ENCODE data around the gene CRIP2. TPM values are rescaled to one million over a fixed set of nuclear protein-coding genes. Genes with fewer than 3 reads are reported as not detected.

Gene CRIP2
- total and polyA plus RNA-seq, 2 donors (not counting 3 experiments of a cell fraction or from before 2014, with no cell fraction given), result 322 to 954 TPM

DNA sequence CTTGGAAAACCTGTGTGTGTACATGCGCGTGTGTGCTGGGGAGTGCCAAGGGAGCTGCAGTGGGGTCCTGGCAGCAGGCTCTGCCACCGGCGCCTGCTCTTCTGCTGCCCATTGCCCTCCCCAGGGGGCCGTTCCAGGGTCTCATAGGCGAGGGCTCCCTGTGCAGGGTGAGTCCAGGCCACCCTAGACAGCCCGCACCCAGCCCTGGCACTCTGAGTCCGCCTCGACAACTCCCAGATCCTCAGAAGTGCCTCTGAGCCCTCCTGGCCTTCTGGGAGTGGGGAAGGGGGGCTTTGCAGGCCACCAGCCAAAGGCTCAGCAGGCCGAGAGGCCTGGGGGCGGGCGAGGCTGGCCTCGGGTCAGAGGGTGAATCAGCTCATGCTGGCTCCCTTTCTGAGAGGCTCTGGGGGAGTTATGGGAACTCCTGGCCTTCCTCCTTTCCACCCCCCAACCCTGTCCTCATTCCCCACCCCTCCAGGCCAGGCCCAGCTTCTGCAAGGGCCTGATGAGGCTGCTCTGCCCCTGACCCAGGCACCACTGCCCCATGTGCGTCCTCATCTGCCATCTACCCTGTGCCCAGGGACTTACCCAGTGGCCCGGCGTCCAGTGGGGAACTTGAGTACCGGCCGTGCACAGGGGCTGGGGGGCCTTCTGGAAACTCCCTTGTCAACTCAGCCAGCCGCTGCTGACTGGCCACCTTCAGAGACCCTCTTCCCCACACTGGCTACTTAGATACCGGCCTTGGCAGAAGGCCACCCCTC lies 14.3 kb downstream of the CRIP2 start:
- no peak for FAIRE-seq
- H3K27ac ChIP-seq (ENCODE audit: insufficient read depth, low read depth, low read length), result no peak overlapping the region
- H3K36me3 ChIP-seq (ENCODE audit: control insufficient read depth in 2 of 2, extremely low read depth in 1 of 2, insufficient read depth in 2 of 2, low read length in 2 of 2), result no peaks in the 10 kb centered on the region
- no peak for TF ChIP-seq POLR2AphosphoS5 (IDR thresholded peaks at IDR 0.05; ENCODE audit: insufficient read depth, low read depth, low read length)
- no peak for TF ChIP-seq MYC (IDR thresholded peaks at IDR 0.05; ENCODE audit: low read depth, low read length)
- TF ChIP-seq, protein P1, sequence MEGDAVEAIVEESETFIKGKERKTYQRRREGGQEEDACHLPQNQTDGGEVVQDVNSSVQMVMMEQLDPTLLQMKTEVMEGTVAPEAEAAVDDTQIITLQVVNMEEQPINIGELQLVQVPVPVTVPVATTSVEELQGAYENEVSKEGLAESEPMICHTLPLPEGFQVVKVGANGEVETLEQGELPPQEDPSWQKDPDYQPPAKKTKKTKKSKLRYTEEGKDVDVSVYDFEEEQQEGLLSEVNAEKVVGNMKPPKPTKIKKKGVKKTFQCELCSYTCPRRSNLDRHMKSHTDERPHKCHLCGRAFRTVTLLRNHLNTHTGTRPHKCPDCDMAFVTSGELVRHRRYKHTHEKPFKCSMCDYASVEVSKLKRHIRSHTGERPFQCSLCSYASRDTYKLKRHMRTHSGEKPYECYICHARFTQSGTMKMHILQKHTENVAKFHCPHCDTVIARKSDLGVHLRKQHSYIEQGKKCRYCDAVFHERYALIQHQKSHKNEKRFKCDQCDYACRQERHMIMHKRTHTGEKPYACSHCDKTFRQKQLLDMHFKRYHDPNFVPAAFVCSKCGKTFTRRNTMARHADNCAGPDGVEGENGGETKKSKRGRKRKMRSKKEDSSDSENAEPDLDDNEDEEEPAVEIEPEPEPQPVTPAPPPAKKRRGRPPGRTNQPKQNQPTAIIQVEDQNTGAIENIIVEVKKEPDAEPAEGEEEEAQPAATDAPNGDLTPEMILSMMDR (IDR thresholded peaks at IDR 0.05; ENCODE audit: extremely low read depth in 1 of 2, insufficient read depth in 1 of 2, low read depth in 1 of 2, low read length in 2 of 2), result no peak
- no peak for TF ChIP-seq EZH2 (IDR thresholded peaks at IDR 0.05; ENCODE audit: borderline replicate concordance, low read depth, low read length, severe bottlenecking)
- no peak for TF ChIP-seq GATA2 (IDR thresholded peaks at IDR 0.05; ENCODE audit: insufficient read depth, insufficient read length, low read depth, low read length)
- TF ChIP-seq POLR2A (IDR thresholded peaks at IDR 0.05; ENCODE audit: low read depth, low read length), result no peak
- no peak for TF ChIP-seq JUN (IDR thresholded peaks at IDR 0.05; ENCODE audit: borderline replicate concordance, insufficient read depth, insufficient read length, low read depth)
- no peak for TF ChIP-seq FOS (IDR thresholded peaks at IDR 0.05; ENCODE audit: borderline replicate concordance, insufficient read depth, low read length)
- TF ChIP-seq, protein P2, sequence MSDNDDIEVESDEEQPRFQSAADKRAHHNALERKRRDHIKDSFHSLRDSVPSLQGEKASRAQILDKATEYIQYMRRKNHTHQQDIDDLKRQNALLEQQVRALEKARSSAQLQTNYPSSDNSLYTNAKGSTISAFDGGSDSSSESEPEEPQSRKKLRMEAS (IDR thresholded peaks at IDR 0.05; ENCODE audit: insufficient read depth, insufficient read length), result no peak
- no peak overlapping the region for H2AFZ ChIP-seq (ENCODE audit: low read depth, low read length)
- ChIA-PET POLR2A (interaction anchor here (1.1 to 1.4 kb wide), 3 partner anchors 8 to 118 kb away, joined by 3 to 9 read pairs (median 6); no protein-coding TSS in a partner anchor), CTCF (interaction anchor here (0.5 to 5.1 kb wide), 22 partner anchors 8 to 399 kb away, joined by 3 to 239 read pairs (median 8); partner anchors contain the start of gene BTBD6)
- no peak overlapping the region for H3K9ac ChIP-seq (replicated peaks; ENCODE audit: extremely low read depth, insufficient read depth, low read length)
- no peaks in the 10 kb centered on the region for H3K9me1 ChIP-seq (replicated peaks; ENCODE audit: control insufficient read depth, extremely low read depth, insufficient read depth, low read length)
- dilution Hi-C loops (cut with MboI; ENCODE audit: extremely low pct_ligation_motif_present, low sequenced_read_pairs), result no loop called here
- H4K20me1 ChIP-seq (replicated peaks; ENCODE audit: control insufficient read depth, extremely low read depth, insufficient read depth, low read length), result no peaks in the 10 kb centered on the region
- DNase-seq (ENCODE audit: low read depth, low spot score), result no peak
- H3K4me2 ChIP-seq (ENCODE audit: insufficient read depth, low read length), result no peak overlapping the region
- no peaks in the 10 kb centered on the region for H3K9me3 ChIP-seq (replicated peaks; ENCODE audit: control insufficient read depth, insufficient read depth, low read length)
- peaks cover 0 to 12% of the 10 kb centered on the region in 2 experiments for H3K27me3 ChIP-seq (ENCODE audit: control insufficient read depth in 2 of 2, insufficient read depth in 2 of 2, low read length in 2 of 2)
- intact Hi-C loops (cut with micrococcal nuclease), result loop anchor here (1.0 kb wide), 1 partner anchor 8 kb away; no protein-coding TSS in a partner anchor
- peaks cover 2% of the 10 kb centered on the region for H3K4me1 ChIP-seq (ENCODE audit: control insufficient read depth, extremely low read depth, insufficient read depth, low read length)
- no TSS peak for BruUV-seq (replicated peaks)
- H3K4me3 ChIP-seq (replicated peaks in 1 of 3; ENCODE audit: insufficient read depth in 1 of 3, low read depth in 1 of 3, low read length in 3 of 3), result no peak overlapping the region
- peaks cover 3% of the 10 kb centered on the region for H3K79me2 ChIP-seq (ENCODE audit: control insufficient read depth, insufficient read depth, low read length)

Data from endothelial cell of umbilical vein (primary cell).